Stimulated activated CD8-positive, alpha-beta memory T cell treated with anti-CD3 and anti-CD28 coated beads, Interleukin-2, amount 100 ng/mL, for 1 hour (primary cell): ENCODE measurements around the gene UBR1.
"Not testable (repeated sequence)": the region's sequence is repeated elsewhere in the genome, so short reads cannot be mapped to it uniquely, and the experiment has no call there.

Source experiments
- DNase-seq, 2 donors: peaks; one replicate each; pipeline ENCODE4 v3.0.0-alpha.2; 2020; ENCODE audit warnings: low read depth in 2 of 2

UBR1 gene

GRCh38 chr15:42914728-42915497, 190.9 kb downstream of the UBR1 start:
- DNase-seq = no peak

GRCh38 chr15:42911058-42911592, 194.7 kb downstream of the UBR1 start:
- no peak for DNase-seq

GRCh38 chr15:42908538-42908937, 197.3 kb downstream of the UBR1 start:
- no peak for DNase-seq

- DNase-seq = no peak
These were observed 202.2 kb downstream of the UBR1 start for GRCh38 chr15:42903388-42904324.

GRCh38 chr15:42893911-42894310, 211.9 kb downstream of the UBR1 start:
- not testable (repeated sequence) for DNase-seq
